ENCODE data around the gene TNFRSF12A. TPM values are rescaled to one million over a fixed set of nuclear protein-coding genes. Genes with fewer than 3 reads are reported as not detected.
A peak's percentile ranks its signal among the peaks of the same experiment; 100 is the strongest.

The TNFRSF12A gene
- total and polyA plus RNA-seq, 2 of the 13 experiments (the other 11 are each of a cell fraction or from before 2014, with no cell fraction given): 61.9 to 66.0 TPM

DNA sequence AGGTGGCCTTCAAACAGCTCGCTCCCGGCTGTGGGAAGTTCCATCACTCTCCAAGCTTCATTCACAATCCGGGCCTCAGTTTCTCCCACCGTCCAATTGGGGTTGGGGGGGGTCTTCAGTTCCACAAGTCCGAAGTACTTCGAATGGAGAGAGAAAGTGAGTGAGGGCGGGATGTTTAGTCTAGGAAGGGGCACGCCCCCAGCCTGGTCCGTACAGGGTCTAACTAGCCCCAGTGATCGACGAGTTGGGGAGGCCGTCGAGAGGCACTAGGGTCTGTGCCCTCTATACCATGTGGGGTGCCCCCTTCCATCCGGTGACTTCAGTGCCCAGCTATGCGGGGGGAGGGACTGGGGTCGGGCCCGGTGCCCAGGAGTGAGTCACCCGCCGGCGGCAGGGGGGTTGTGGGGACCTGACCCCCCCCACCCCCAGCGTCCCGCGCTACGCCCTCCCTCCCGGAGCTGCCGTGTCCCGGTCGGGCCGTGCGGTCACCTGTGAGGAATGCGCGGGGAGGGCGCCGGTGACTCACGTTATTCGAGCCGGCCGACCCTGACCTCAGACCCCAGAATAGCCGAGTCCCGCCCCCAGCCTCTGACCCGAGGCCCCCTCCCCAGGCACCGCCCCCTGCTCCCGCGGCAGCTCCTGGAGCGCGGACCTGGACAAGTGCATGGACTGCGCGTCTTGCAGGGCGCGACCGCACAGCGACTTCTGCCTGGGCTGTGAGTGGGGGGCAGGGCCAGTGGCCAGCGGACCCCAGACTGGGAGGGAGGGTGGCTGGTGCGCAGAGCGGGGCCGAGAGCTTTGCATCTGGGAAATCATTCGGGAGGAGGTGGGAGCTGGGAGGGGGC is 658 bp downstream of the TNFRSF12A start (continued):
- TF ChIP-seq, protein P1, sequence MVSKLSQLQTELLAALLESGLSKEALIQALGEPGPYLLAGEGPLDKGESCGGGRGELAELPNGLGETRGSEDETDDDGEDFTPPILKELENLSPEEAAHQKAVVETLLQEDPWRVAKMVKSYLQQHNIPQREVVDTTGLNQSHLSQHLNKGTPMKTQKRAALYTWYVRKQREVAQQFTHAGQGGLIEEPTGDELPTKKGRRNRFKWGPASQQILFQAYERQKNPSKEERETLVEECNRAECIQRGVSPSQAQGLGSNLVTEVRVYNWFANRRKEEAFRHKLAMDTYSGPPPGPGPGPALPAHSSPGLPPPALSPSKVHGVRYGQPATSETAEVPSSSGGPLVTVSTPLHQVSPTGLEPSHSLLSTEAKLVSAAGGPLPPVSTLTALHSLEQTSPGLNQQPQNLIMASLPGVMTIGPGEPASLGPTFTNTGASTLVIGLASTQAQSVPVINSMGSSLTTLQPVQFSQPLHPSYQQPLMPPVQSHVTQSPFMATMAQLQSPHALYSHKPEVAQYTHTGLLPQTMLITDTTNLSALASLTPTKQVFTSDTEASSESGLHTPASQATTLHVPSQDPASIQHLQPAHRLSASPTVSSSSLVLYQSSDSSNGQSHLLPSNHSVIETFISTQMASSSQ (IDR thresholded peaks at IDR 0.05; ENCODE audit: low read depth): 0 out of 2 replicates have a peak, but pooled peaks have one; percentile 23
- TF ChIP-seq, protein P1 (CRISPR knock-in tag; IDR thresholded peaks at IDR 0.05; ENCODE audit: borderline replicate concordance): peak; percentile 54; the same call in 1 of the 2 replicates
- peak; percentile 67 for TF ChIP-seq TBX2 (CRISPR knock-in tag; IDR thresholded peaks at IDR 0.05; ENCODE audit: borderline replicate concordance)
- peak; percentile 78; the same call in 1 of the 2 replicates for TF ChIP-seq MIER3 (CRISPR knock-in tag; IDR thresholded peaks at IDR 0.05; ENCODE audit: borderline replicate concordance)
- TF ChIP-seq TBX3 (IDR thresholded peaks at IDR 0.05; ENCODE audit: borderline replicate concordance): 0 out of 2 replicates have a peak, but pooled peaks have one; percentile 25
- peak; percentile 62; the same call in 1 of the 2 replicates for TF ChIP-seq NFIC (IDR thresholded peaks at IDR 0.05; ENCODE audit: low read length)

Data from HepG2 (cell line).